HCT116 (cell line): Measurements from ENCODE around the gene NUCB1. TPM values are rescaled to one million over a fixed set of nuclear protein-coding genes. Genes with fewer than 3 reads are reported as not detected.

ENCODE experiments used
- ATAC-seq: fragments of 200-7000 bp; cut with Tn5 transposase; 2 replicates; pipeline ENCODE4 v1.9.1; 2020; ENCODE audit warnings: mild to moderate bottlenecking, moderate library complexity
- BruUV-seq: library from RNA; stranded (reverse); fragments of 400-500 nt; replicated peaks from 2 replicates; lab custom pipeline; 2021; lab: Mats Ljungman, UMichigan
- CTCF ChIA-PET: fragments of 300-600 bp; sonication (Branson Sonifier 250); formaldehyde crosslinking; loops from one replicate; lab custom pipeline; 2021; ENCODE audit warnings: antibody characterized with exemption; lab: Charles Lee
- POLR2A ChIA-PET: fragments of 300-600, 350-600 bp; sonication (Branson Sonifier 250); formaldehyde crosslinking; loops from one replicate; lab custom pipeline; 2021; ENCODE audit warnings: antibody characterized with exemption; lab: Charles Lee
- RAD21 ChIA-PET, 2 experiments: fragments of 300-600 bp; sonication (Branson Sonifier 250); formaldehyde crosslinking; loops; one replicate each; lab custom pipeline; 2023; ENCODE audit warnings: low total read pairs in 2 of 2; ENCODE audit not compliant: uncharacterized antibody in 2 of 2, unreplicated experiment in 2 of 2, low non-redundant PET in 1 of 2; lab: Charles Lee
- DNase-seq: peaks from one replicate; pipeline ENCODE4 v3.0.0-alpha.2; 2010; ENCODE audit warnings: low read depth, low spot score
- H2AFZ ChIP-seq: fragments of 200-600 bp; shearing (Covaris generic), sonication (generic); 2 replicates; pipeline ENCODE4 v1.6.1; 2017; ENCODE audit warnings: low read depth, mixed run types, mixed read lengths, antibody characterized with exemption, low read length; ENCODE audit not compliant: poor library complexity, severe bottlenecking
- H3K27ac ChIP-seq: 2 replicates; pipeline ENCODE4 v1.5.1; 2012; ENCODE audit warnings: low read depth, low read length
- H3K27me3 ChIP-seq: fragments of 200-600 bp; sonication (generic); 2 replicates; pipeline ENCODE4 v1.6.1; 2016; ENCODE audit warnings: mixed run types, low read length, mixed read lengths; ENCODE audit not compliant: insufficient read depth
- H3K36me3 ChIP-seq, 2 experiments: fragments of 200-500 bp in 1 of 2; fragments of 200-600 bp in 1 of 2; sonication (Bioruptor generic) in 1 of 2; sonication (generic) in 1 of 2; 2 replicates each; pipeline versions ENCODE4 v1.5.1 to v1.6.1; 2014 to 2016; ENCODE audit warnings: low read length in 2 of 2, inconsistent platforms in 1 of 2, mixed read lengths in 1 of 2, mixed run types in 1 of 2; ENCODE audit not compliant: insufficient read depth in 2 of 2, control insufficient read depth in 1 of 2
- H3K4me1 ChIP-seq, 2 experiments: fragments of 200-600 bp in 1 of 2; sonication (generic) in 1 of 2; 2 replicates each; pipeline versions ENCODE4 v1.5.1 to v1.6.1; 2012 to 2017; ENCODE audit warnings: low read length in 2 of 2, inconsistent platforms in 1 of 2, mild to moderate bottlenecking in 1 of 2, mixed read lengths in 1 of 2, mixed run types in 1 of 2, moderate library complexity in 1 of 2; ENCODE audit not compliant: insufficient read depth in 2 of 2, control insufficient read depth in 1 of 2
- H3K4me2 ChIP-seq: fragments of 200-600 bp; sonication (generic); 2 replicates; pipeline ENCODE4 v1.6.1; 2017; ENCODE audit warnings: mixed run types, low read length, mixed read lengths
- H3K4me3 ChIP-seq, 2 experiments: fragments of 200-600 bp in 1 of 2; sonication (generic) in 1 of 2; replicated peaks in 1 of 2; 2 replicates each; pipeline ENCODE4 v1.5.1; 2011 to 2016; ENCODE audit warnings: low read length in 2 of 2, control low read depth in 1 of 2, low read depth in 1 of 2, mild to moderate bottlenecking in 1 of 2, mixed read lengths in 1 of 2, mixed run types in 1 of 2
- H3K79me2 ChIP-seq: fragments of 200-600 bp; sonication (generic); 2 replicates; pipeline ENCODE4 v1.6.1; 2017; ENCODE audit warnings: mild to moderate bottlenecking, mixed run types, low read length, moderate library complexity, mixed read lengths; ENCODE audit not compliant: insufficient read depth
- H3K9ac ChIP-seq: fragments of 200-600 bp; sonication (generic); 2 replicates; pipeline ENCODE4 v1.6.1; 2016; ENCODE audit warnings: low read length, mixed read lengths
- H3K9me2 ChIP-seq: fragments of 200-600 bp; sonication (generic), shearing (Covaris generic); 2 replicates; pipeline ENCODE4 v1.6.1; 2017; ENCODE audit warnings: mixed run types, mild to moderate bottlenecking, moderate library complexity; ENCODE audit not compliant: insufficient read depth
- H3K9me3 ChIP-seq, 2 experiments: fragments of 200-500 bp in 1 of 2; fragments of 200-600 bp in 1 of 2; sonication (Bioruptor generic) in 1 of 2; sonication (generic) in 1 of 2; 2 replicates each; pipeline ENCODE4 v1.6.1; 2014 to 2017; ENCODE audit warnings: low read length in 2 of 2, mixed read lengths in 2 of 2, inconsistent platforms in 1 of 2, low read depth in 1 of 2, mild to moderate bottlenecking in 1 of 2, mixed run types in 1 of 2, moderate library complexity in 1 of 2; ENCODE audit not compliant: control insufficient read depth in 1 of 2, insufficient read depth in 1 of 2
- H4K20me1 ChIP-seq: fragments of 200-600 bp; sonication (generic), shearing (Covaris generic); 2 replicates; pipeline ENCODE4 v1.6.1; 2017; ENCODE audit warnings: mixed run types, mild to moderate bottlenecking, moderate library complexity; ENCODE audit not compliant: insufficient read depth
- CBX3 ChIP-seq: IDR thresholded peaks from 2 replicates; pipeline ENCODE4 v1.6.1; 2012; ENCODE audit warnings: low read depth
- EGR1 ChIP-seq: IDR thresholded peaks from 2 replicates; pipeline ENCODE4 v1.6.1; 2012; ENCODE audit warnings: low read depth
- ELF1 ChIP-seq: IDR thresholded peaks from 2 replicates; pipeline ENCODE4 v1.6.1; 2012; ENCODE audit warnings: low read depth, borderline replicate concordance
- EZH2 ChIP-seq: fragments of 200-600 bp; sonication (generic); IDR thresholded peaks from 2 replicates; pipeline ENCODE4 v1.6.1; 2017; ENCODE audit warnings: antibody characterized with exemption, mixed run types
- FOSL1 ChIP-seq: IDR thresholded peaks from 2 replicates; pipeline ENCODE4 v1.6.1; 2012; ENCODE audit warnings: low read depth
- JUND ChIP-seq: IDR thresholded peaks from 2 replicates; pipeline ENCODE4 v1.6.1; 2012
- POLR2A ChIP-seq: IDR thresholded peaks from 2 replicates; pipeline ENCODE4 v1.7.0; 2011; ENCODE audit warnings: borderline replicate concordance; ENCODE audit not compliant: insufficient read depth, insufficient read length; ENCODE audit errors: extremely low read depth
- POLR2AphosphoS5 ChIP-seq: IDR thresholded peaks from 2 replicates; pipeline ENCODE4 v1.6.1; 2011; ENCODE audit warnings: mild to moderate bottlenecking, low read depth, low read length, moderate library complexity
- RAD21 ChIP-seq: IDR thresholded peaks from 2 replicates; pipeline ENCODE4 v1.6.1; 2012; ENCODE audit warnings: low read depth, mild to moderate bottlenecking
- SP1 ChIP-seq: IDR thresholded peaks from 2 replicates; pipeline ENCODE4 v1.6.1; 2012; ENCODE audit warnings: low read depth
- SRF ChIP-seq: IDR thresholded peaks from 2 replicates; pipeline ENCODE4 v1.6.1; 2012; ENCODE audit warnings: low read depth
- TCF7L2 ChIP-seq: IDR thresholded peaks from 2 replicates; pipeline ENCODE4 v1.7.0; 2011; ENCODE audit warnings: borderline replicate concordance, inconsistent platforms; ENCODE audit not compliant: insufficient read depth, insufficient read length; ENCODE audit errors: extremely low read depth
- YY1 ChIP-seq: IDR thresholded peaks from 2 replicates; pipeline ENCODE4 v1.6.1; 2011; ENCODE audit warnings: low read length, low read depth, moderate library complexity, mild to moderate bottlenecking; ENCODE audit not compliant: insufficient replicate concordance; ENCODE audit errors: extremely low read depth
- ZFX ChIP-seq: fragments of 450-650 bp; IDR thresholded peaks from 2 replicates; pipeline ENCODE4 v1.6.1; 2017
- intact Hi-C: fragments of 100-400 bp; cut with micrococcal nuclease; formaldehyde crosslinking; loops from 2 replicates; pipeline ENCODE4 v1.10.0; 2022
- total RNA-seq: library from RNA; stranded (reverse); gene quantifications from one replicate; pipeline ENCODE4 v1.2.1, GENCODE V29; 2021; ENCODE audit not compliant: unreplicated experiment
- TF ChIP-seq, protein P1 (sequence below), 3 experiments: fragments of 200-600 bp in 1 of 3; sonication (generic) in 1 of 3; IDR thresholded peaks in 2 of 3; conservative IDR thresholded peaks in 1 of 3; 2 replicates each; pipeline ENCODE4 v1.5.1; 2012 to 2017; ENCODE audit warnings: low read depth in 2 of 3, low read length in 2 of 3, antibody characterized with exemption in 1 of 3, borderline replicate concordance in 1 of 3, control low read depth in 1 of 3, mild to moderate bottlenecking in 1 of 3, mixed read lengths in 1 of 3, mixed run types in 1 of 3, moderate library complexity in 1 of 3; ENCODE audit not compliant: insufficient read depth in 1 of 3
- TF ChIP-seq, protein P2 (sequence below): IDR thresholded peaks from 2 replicates; pipeline ENCODE4 v1.6.1; 2012
- TF ChIP-seq, protein P3 (sequence below): IDR thresholded peaks from 2 replicates; pipeline ENCODE4 v1.6.1; 2012
- TF ChIP-seq, protein P4 (sequence below): IDR thresholded peaks from 2 replicates; pipeline ENCODE4 v1.6.1; 2011; ENCODE audit warnings: mild to moderate bottlenecking, low read length, moderate library complexity; ENCODE audit not compliant: insufficient replicate concordance; ENCODE audit errors: extremely low read depth

NUCB1 gene
- total RNA-seq, 1 experiment from 2014 or later = 88.8 TPM

DNA sequence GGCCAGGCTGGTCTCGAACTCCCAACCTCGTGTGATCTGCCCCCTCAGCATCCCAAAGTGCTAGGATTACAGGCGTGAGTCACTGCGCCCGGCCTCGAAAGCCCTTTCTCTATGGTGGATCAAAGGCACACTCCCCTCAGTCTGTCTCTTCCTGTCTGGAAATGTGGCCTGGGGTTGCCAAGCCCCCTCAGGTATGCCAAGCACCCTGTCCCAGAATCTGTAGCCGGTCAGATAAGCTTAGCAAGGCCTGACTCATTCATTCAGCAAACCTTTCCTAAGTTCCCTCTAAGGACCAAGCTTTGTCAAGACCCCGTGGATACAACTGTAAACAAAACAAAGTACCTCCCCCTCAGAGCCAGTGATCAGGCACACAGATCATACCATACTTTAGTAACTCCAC, 14.1 kb downstream of the NUCB1 start:
- Histone ChIP-seq H3K9me2 (no peaks in the 10 kb centered on the region), H4K20me1 (no peaks in the 10 kb centered on the region), H3K36me3 (peaks cover 7 to 21% of the 10 kb centered on the region in 2 experiments), H3K27ac (no peak overlapping the region), H3K79me2 (no peaks in the 10 kb centered on the region), H2AFZ (no peak overlapping the region), H3K4me3 (no peak overlapping the region), H3K4me1 (no peaks in the 10 kb centered on the region), H3K9ac (no peak overlapping the region), H3K4me2 (no peak overlapping the region), H3K27me3 (no peaks in the 10 kb centered on the region), H3K9me3 (no peaks in the 10 kb centered on the region)
- ChIA-PET RAD21 (no interaction called here), CTCF (no interaction called here), POLR2A (no interaction called here)
- ATAC-seq (no peak), DNase-seq (no peak)
- TF ChIP-seq POLR2AphosphoS5 (no peak), SP1 (no peak), POLR2A (no peak), SRF (no peak), EGR1 (no peak), ZFX (no peak), EZH2 (no peak), TCF7L2 (no peak), RAD21 (no peak), FOSL1 (no peak), YY1 (no peak), JUND (no peak), CBX3 (no peak), ELF1 (no peak)
- TF ChIP-seq, protein P1, sequence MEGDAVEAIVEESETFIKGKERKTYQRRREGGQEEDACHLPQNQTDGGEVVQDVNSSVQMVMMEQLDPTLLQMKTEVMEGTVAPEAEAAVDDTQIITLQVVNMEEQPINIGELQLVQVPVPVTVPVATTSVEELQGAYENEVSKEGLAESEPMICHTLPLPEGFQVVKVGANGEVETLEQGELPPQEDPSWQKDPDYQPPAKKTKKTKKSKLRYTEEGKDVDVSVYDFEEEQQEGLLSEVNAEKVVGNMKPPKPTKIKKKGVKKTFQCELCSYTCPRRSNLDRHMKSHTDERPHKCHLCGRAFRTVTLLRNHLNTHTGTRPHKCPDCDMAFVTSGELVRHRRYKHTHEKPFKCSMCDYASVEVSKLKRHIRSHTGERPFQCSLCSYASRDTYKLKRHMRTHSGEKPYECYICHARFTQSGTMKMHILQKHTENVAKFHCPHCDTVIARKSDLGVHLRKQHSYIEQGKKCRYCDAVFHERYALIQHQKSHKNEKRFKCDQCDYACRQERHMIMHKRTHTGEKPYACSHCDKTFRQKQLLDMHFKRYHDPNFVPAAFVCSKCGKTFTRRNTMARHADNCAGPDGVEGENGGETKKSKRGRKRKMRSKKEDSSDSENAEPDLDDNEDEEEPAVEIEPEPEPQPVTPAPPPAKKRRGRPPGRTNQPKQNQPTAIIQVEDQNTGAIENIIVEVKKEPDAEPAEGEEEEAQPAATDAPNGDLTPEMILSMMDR (IDR thresholded peaks at IDR 0.05 in 2 of 3, conservative IDR thresholded peaks at IDR 0.05 in 1 of 3; ENCODE audit: borderline replicate concordance in 1 of 3, insufficient read depth in 1 of 3, low read depth in 2 of 3, low read length in 2 of 3) = no peak
- TF ChIP-seq, protein P2, sequence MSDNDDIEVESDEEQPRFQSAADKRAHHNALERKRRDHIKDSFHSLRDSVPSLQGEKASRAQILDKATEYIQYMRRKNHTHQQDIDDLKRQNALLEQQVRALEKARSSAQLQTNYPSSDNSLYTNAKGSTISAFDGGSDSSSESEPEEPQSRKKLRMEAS = no peak
- TF ChIP-seq, protein P3, sequence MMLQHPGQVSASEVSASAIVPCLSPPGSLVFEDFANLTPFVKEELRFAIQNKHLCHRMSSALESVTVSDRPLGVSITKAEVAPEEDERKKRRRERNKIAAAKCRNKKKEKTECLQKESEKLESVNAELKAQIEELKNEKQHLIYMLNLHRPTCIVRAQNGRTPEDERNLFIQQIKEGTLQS = no peak
- TF ChIP-seq, protein P4, sequence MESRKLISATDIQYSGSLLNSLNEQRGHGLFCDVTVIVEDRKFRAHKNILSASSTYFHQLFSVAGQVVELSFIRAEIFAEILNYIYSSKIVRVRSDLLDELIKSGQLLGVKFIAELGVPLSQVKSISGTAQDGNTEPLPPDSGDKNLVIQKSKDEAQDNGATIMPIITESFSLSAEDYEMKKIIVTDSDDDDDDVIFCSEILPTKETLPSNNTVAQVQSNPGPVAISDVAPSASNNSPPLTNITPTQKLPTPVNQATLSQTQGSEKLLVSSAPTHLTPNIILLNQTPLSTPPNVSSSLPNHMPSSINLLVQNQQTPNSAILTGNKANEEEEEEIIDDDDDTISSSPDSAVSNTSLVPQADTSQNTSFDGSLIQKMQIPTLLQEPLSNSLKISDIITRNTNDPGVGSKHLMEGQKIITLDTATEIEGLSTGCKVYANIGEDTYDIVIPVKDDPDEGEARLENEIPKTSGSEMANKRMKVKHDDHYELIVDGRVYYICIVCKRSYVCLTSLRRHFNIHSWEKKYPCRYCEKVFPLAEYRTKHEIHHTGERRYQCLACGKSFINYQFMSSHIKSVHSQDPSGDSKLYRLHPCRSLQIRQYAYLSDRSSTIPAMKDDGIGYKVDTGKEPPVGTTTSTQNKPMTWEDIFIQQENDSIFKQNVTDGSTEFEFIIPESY = no peak
- intact Hi-C loops = no loop called here
- BruUV-seq = no TSS peak
